ENCODE data around the gene TPT1. TPM values are rescaled to one million over a fixed set of nuclear protein-coding genes. Genes with fewer than 3 reads are reported as not detected.

Gene TPT1
- total and polyA plus RNA-seq, 3 donors from 2014 or later = 789 to 2,831 (median 1,272) TPM

GRCh38 chr13:45369116-45369515 lies 28.1 kb upstream of the TPT1 start:
- intact Hi-C loops (cut with DNase I; ENCODE audit: low total_unique reads) = no loop called here
- peaks cover 7% of the 10 kb centered on the region for H3K4me1 ChIP-seq
- H3K4me3 ChIP-seq = no peak overlapping the region
- 96 to 98% methylated on average over 4 of the region's 4 CpGs for WGBS, 2 donors
- TF ChIP-seq CTCF (IDR thresholded peaks at IDR 0.05) = no peak
- no peaks in the 10 kb centered on the region for H3K36me3 ChIP-seq (ENCODE audit: low read depth, missing control alignments)
- H3K27me3 ChIP-seq = no peaks in the 10 kb centered on the region
- no peak overlapping the region for H3K27ac ChIP-seq
- H3K9me3 ChIP-seq = no peaks in the 10 kb centered on the region
- no peak for DNase-seq

GRCh38 chr13:45368571-45368970 lies 27.6 kb upstream of the TPT1 start:
- no peak for DNase-seq
- intact Hi-C loops (cut with DNase I; ENCODE audit: low total_unique reads) = no loop called here
- Histone ChIP-seq H3K9me3 (no peaks in the 10 kb centered on the region), H3K36me3 (ENCODE audit: low read depth, missing control alignments) (no peaks in the 10 kb centered on the region), H3K4me3 (no peak overlapping the region), H3K4me1 (peaks cover 7% of the 10 kb centered on the region), H3K27me3 (no peaks in the 10 kb centered on the region), H3K27ac (no peak overlapping the region)
- 53 to 64% methylated on average over 3 of the region's 3 CpGs for WGBS, 2 donors
- TF ChIP-seq POLR2A (IDR thresholded peaks at IDR 0.05) (no peak), CTCF (IDR thresholded peaks at IDR 0.05) (no peak)

GRCh38 chr13:45368005-45368404 lies 27.0 kb upstream of the TPT1 start:
- H3K27ac ChIP-seq = no peak overlapping the region
- TF ChIP-seq POLR2A (IDR thresholded peaks at IDR 0.05) (no peak), CTCF (IDR thresholded peaks at IDR 0.05) (no peak)
- WGBS, 2 donors = 84 to 90% methylated on average over 4 of the region's 4 CpGs

DNA sequence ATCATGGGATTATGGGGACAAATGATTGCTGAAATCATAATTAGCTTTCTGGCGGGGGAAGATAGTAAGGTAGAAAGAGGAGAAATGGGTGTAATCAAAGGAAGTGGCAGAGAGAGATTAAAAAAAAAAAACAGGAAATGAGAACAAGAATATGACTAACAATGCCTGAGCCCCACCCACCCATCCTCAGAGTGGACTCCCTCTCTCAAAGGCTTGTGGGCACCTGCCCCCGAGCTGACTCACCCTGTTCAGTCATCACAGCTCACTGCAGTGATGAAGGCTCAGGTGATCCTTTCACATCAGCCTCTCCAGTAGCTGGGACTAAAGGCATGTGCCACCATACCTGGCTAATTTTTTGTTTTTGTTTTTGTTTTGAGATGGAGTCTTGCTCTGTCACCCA lies 26.4 kb upstream of the TPT1 start:
- Histone ChIP-seq H3K27ac (no peak overlapping the region), H3K27me3 (no peaks in the 10 kb centered on the region), H3K36me3 (ENCODE audit: low read depth, missing control alignments) (no peaks in the 10 kb centered on the region), H3K4me3 (no peak overlapping the region), H3K9me3 (no peaks in the 10 kb centered on the region), H3K4me1 (peaks cover 7% of the 10 kb centered on the region)
- intact Hi-C loops (cut with DNase I; ENCODE audit: low total_unique reads) = no loop called here
- WGBS, 2 donors = 68 to 89% methylated on average over 2 of the region's 2 CpGs
- TF ChIP-seq POLR2A (IDR thresholded peaks at IDR 0.05) (no peak), CTCF (IDR thresholded peaks at IDR 0.05) (no peak)
- DNase-seq = no peak

More at GRCh38 chr13:45368005-45368404, 27.0 kb upstream of the TPT1 start:
- no peak for DNase-seq
- intact Hi-C loops (cut with DNase I; ENCODE audit: low total_unique reads) = no loop called here
- Histone ChIP-seq H3K27me3 (no peaks in the 10 kb centered on the region), H3K4me1 (peaks cover 7% of the 10 kb centered on the region), H3K36me3 (ENCODE audit: low read depth, missing control alignments) (no peaks in the 10 kb centered on the region), H3K9me3 (no peaks in the 10 kb centered on the region), H3K4me3 (no peak overlapping the region)

DNA sequence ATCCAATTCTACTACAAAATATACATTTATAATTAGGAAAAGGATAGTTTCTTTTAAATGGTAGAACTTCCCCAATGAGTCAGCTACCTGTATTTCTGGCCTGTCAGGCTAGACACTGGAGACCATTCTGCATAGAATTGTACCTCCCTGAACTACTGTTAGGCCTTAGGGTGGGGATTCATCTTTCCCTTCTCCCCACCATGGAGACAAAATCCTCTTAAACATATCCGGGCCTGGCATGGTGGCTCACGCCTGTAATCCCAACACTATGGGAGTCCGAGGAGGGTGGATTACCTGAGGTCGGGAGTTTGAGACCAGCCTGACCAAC lies 24.5 kb upstream of the TPT1 start:
- no peak for TF ChIP-seq POLR2A (IDR thresholded peaks at IDR 0.05)
- no peak for TF ChIP-seq CTCF (IDR thresholded peaks at IDR 0.05)
- no peaks in the 10 kb centered on the region for H3K9me3 ChIP-seq
- H3K27ac ChIP-seq = no peak overlapping the region
- no peak overlapping the region for H3K4me3 ChIP-seq
- no peaks in the 10 kb centered on the region for H3K4me1 ChIP-seq
- 92 to 100% methylated on average over 4 of the region's 4 CpGs for WGBS, 2 donors
- no peaks in the 10 kb centered on the region for H3K36me3 ChIP-seq (ENCODE audit: low read depth, missing control alignments)
- DNase-seq = no peak
- no peaks in the 10 kb centered on the region for H3K27me3 ChIP-seq
- intact Hi-C loops (cut with DNase I; ENCODE audit: low total_unique reads) = no loop called here

All from testis (tissue), 3 donors.